OCI-LY3 (cell line): Measurements from ENCODE around the gene SHC1.
A peak's percentile ranks its signal among the peaks of the same experiment; 100 is the strongest.
"Not testable (repeated sequence)": the region's sequence is repeated elsewhere in the genome, so short reads cannot be mapped to it uniquely, and the experiment has no call there.

Experiments
- CTCF ChIP-seq: fragments of 200-600, 300-600 bp; sonication (generic); IDR thresholded peaks from 2 replicates; pipeline ENCODE4 v1.5.1; 2014; ENCODE audit warnings: antibody characterized with exemption, low read length, low read depth
- EZH2phosphoT487 ChIP-seq: fragments of 200-600 bp; shearing (Covaris generic); IDR thresholded peaks from 2 replicates; pipeline ENCODE4 v1.6.1; 2018; ENCODE audit warnings: antibody characterized with exemption, mixed run types, low read depth

GRCh38 chr1:154995301-154995983, 24.9 kb upstream of the SHC1 start:
- peak; percentile 34 for TF ChIP-seq CTCF
- TF ChIP-seq EZH2phosphoT487: not testable (repeated sequence)
